A549 (cell line): Measurements from ENCODE around the gene UTP14C.

ENCODE experiments used
- BHLHE40 ChIP-seq: IDR thresholded peaks from 2 replicates; pipeline ENCODE4 v1.6.1; 2012; ENCODE audit warnings: low read depth, low read length, inconsistent platforms
- CBX8 ChIP-seq: fragments of 200-600 bp; sonication (generic); IDR thresholded peaks from 2 replicates; pipeline ENCODE4 v1.6.1; 2016
- ZSCAN20 ChIP-seq: fragments of 250-450 bp; sonication (Bioruptor Pico); IDR thresholded peaks from 2 replicates; pipeline ENCODE4 v1.8.0; 2022; ENCODE audit warnings: mild to moderate bottlenecking, moderate library complexity
- TF ChIP-seq, protein P1 (sequence below): fragments of >200 bp; sonication (Bioruptor Twin); formaldehyde crosslinking; IDR thresholded peaks from 3 replicates; pipeline ENCODE4 v1.5.1; 2016
- TF ChIP-seq, protein P2 (sequence below): fragments of >200 bp; sonication (Bioruptor Twin); formaldehyde crosslinking; IDR thresholded peaks from 2 replicates; pipeline ENCODE4 v1.6.1; 2016

DNA sequence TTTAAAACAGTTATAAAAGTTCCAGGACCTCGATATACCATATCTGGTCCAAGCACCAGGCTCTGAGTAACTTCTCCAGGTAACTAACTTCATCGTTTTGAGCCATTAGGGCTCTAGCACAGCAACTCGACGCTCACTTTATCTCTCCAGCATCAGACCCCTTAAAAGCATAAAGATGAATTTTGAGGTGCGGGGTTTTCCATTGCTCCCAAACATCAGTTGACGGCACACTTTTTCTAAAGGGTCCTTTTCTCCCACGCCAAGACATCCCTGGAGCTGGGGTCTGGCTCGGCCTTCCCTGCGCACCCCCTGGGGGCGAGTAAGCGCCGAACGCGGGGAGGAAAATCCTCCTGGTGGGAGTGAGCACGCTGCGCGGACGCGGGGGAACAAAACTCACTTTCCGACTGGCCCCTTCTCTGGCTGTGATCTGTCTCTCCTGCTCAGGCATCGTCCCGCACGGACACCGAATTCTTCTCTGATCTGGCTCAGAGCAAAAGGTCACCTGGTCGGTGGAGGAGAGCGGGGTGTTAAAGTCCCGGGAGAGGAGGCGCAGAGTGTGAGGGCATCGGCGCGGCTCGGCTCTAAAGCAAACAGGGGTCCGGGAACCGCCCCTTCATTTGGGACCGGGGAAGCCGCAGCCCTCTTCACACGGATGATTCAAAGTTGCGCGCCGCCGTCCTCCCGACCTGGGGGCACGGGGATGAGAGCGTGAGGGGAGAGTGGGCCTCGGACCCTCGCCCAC lies 13.4 kb upstream of the UTP14C start, which contains the start of gene ATP7B:
- TF ChIP-seq, protein P1, sequence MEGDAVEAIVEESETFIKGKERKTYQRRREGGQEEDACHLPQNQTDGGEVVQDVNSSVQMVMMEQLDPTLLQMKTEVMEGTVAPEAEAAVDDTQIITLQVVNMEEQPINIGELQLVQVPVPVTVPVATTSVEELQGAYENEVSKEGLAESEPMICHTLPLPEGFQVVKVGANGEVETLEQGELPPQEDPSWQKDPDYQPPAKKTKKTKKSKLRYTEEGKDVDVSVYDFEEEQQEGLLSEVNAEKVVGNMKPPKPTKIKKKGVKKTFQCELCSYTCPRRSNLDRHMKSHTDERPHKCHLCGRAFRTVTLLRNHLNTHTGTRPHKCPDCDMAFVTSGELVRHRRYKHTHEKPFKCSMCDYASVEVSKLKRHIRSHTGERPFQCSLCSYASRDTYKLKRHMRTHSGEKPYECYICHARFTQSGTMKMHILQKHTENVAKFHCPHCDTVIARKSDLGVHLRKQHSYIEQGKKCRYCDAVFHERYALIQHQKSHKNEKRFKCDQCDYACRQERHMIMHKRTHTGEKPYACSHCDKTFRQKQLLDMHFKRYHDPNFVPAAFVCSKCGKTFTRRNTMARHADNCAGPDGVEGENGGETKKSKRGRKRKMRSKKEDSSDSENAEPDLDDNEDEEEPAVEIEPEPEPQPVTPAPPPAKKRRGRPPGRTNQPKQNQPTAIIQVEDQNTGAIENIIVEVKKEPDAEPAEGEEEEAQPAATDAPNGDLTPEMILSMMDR = no peak
- TF ChIP-seq ZSCAN20 (CRISPR knock-in tag) (no peak), BHLHE40 (no peak), CBX8 (no peak)
- TF ChIP-seq, protein P2, sequence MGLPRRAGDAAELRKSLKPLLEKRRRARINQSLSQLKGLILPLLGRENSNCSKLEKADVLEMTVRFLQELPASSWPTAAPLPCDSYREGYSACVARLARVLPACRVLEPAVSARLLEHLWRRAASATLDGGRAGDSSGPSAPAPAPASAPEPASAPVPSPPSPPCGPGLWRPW = no peak
